Measurements from ENCODE around the gene ZNF892.
"Not testable (repeated sequence)": the region's sequence is repeated elsewhere in the genome, so short reads cannot be mapped to it uniquely, and the experiment has no call there.

ZNF892 gene

DNA sequence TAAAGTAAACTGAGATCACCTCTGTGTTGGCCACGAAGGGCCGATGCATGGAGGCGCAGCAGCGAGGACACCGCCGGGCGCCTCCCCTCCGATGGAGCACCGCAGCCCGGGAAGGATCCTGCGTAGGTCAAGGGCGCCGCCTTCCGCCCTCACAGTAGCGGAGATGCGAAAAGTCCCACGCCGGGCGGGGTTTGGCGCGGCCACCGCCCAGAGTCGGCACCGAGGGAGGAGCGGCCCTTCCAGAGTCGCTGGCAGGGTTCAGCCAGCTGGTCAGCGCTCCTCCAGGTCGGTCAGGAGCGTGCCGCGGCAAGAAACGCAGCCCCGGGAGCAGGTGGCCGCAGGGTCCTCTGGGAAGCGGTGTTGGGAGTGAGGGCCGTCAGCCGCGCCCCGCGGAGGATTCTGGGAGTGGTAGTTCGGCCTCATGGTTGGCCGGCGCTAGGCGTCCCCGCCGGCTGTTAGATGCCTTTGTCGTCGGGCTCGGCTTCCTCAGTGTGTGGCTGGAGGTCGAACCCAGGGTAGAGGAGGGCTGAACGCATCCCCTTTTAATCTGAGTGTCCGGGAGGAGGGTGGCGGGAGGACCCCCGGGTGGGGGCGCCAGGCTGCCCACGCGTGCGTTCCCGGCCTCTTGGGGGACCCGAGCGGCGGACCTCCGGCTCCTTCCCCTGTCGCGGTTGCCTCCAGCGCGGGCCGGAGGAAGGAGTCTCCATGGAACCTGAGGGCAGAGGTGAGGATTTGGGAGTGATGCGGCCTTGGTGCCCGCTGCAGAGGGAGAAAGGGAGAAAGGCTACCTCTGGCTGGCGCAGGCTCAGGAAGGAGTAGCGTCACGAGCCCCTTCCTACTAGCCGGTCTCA, at the start of gene ZNF892:
TSS of gene ZNF892 (plus strand) at position 411 of the 851 bp plus-strand sequence. CDS start at position 706, 295 bp downstream.
- in situ Hi-C loops (cut with MboI; ENCODE audit: low sequenced_read_pairs), result no loop called here

DNA sequence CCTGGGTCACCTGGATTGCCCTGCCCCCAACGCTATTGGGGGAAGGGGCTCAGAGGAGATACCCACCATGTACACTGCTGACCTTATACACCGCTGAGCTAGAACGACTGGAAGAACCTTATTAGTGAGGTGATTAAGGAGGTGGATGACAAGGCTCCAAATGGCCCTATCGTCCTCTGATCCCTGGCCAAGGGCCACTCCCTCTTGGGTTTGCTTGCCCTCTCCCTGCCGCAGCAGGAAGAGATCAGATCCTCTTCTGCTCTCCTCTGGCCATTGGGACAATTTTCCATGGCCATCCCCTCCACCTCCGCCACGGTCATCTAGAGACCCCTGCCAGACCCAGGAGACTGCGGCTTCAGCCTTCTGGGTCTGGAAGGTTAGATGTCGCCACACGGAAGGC, 48.9 kb upstream of the ZNF892 start:
- in situ Hi-C loops (cut with MboI; ENCODE audit: low sequenced_read_pairs), result no loop called here

- in situ Hi-C loops (cut with MboI; ENCODE audit: low sequenced_read_pairs), result no loop called here
These were observed 48.3 kb upstream of the ZNF892 start for GRCh38 chr2:95158891-95159619.

GRCh38 chr2:95159690-95160449, 47.5 kb upstream of the ZNF892 start, which contains the start of gene ZNF514:
Gene ZNF514, minus strand, starts transcription at chr2:95159848. Its CDS starts 6,595 bp downstream, at chr2:95153253.
- in situ Hi-C loops (cut with MboI; ENCODE audit: low sequenced_read_pairs), result no loop called here

GRCh38 chr2:95165030-95165370, 42.3 kb upstream of the ZNF892 start:
- in situ Hi-C loops (cut with MboI; ENCODE audit: low sequenced_read_pairs), result no loop called here

GRCh38 chr2:95165371-95166064, 41.8 kb upstream of the ZNF892 start, which contains the start of gene ZNF2:
Gene ZNF2, plus strand, starts transcription at chr2:95165809. Its CDS starts 10,418 bp downstream, at chr2:95176227.
- in situ Hi-C loops (cut with MboI; ENCODE audit: low sequenced_read_pairs), result no loop called here

DNA sequence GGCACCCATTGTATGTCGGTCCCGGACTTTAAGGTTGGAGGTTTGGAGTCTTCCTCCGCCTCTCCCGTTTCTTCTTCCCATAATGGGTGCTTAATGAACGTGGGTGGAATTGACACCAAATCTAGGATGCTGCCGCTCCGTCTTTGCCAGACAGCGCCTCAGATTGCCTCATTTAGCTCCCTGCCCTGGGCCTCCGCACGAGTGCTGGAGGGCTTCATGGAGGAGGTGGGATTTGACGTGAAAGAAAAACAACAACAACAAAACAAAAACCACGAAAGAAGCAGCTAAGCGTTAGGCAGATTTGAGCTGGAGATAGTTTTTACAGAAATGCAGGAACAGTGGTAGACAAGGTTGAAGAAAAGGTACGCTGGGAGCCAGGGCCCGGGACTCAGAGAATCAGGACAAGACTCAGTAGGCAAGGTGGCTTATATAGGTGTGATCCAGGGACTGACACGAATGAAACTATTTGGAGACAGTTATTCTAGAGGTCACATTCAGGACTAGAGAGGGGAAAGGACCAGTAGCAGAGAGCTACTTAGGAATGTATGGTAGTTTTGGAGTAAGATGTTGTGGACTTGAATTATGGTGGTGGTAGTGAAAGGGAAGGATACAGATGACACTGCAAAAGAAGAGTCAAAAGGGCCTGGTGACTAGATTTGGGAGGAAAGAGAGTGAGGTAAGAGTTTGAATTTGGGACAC, 41.1 kb upstream of the ZNF892 start:
- in situ Hi-C loops (cut with MboI; ENCODE audit: low sequenced_read_pairs), result no loop called here

DNA sequence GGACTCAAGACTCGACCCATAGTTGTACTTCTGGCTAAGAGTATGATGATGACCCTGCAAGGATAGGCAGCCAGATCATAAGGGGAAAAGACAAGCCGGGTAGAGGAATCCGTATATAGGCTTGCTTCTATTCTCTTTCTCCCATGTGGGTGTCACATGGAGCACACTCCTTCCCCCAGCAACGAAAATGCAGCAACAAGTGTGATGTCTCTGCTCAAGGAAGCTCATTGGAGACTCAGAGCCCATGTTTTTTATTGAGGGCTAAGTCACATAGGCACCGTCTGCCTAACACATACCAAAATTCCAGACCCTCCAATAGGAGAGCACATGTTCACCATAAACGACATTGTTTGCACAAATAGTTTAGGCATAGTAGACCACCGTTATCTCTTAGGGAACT, 35.4 kb upstream of the ZNF892 start:
- in situ Hi-C loops (cut with MboI; ENCODE audit: low sequenced_read_pairs), result no loop called here

DNA sequence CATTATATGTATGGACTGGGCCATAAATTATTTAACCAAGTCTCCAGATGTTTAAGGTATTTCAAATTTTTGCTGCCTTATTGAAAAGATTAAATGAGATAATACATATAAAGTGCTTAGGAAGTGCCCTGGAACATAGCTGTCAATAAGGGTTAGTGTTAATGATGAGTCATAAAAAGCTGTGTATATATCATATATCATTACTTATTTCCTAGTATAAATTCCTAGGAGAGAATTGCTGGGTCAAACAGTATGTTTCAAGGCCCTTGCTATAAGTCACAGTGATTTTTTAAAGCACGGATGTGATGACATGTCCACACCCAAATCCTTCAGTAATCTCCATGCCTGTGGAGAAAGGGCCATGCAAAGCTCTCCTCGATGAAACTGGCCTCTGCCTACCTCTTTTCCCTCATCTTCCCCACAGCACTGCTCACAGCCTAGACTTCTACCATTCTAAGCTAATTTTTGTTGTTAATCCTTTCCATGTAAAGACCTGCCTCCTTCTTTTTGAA, 33.2 kb upstream of the ZNF892 start:
- in situ Hi-C loops (cut with MboI; ENCODE audit: low sequenced_read_pairs), result no loop called here

GRCh38 chr2:95179451-95179850, 27.9 kb upstream of the ZNF892 start:
- in situ Hi-C loops (cut with MboI; ENCODE audit: low sequenced_read_pairs), result no loop called here

- in situ Hi-C loops (cut with MboI; ENCODE audit: low sequenced_read_pairs), result no loop called here
These were observed 25.5 kb upstream of the ZNF892 start for GRCh38 chr2:95181774-95182173.

DNA sequence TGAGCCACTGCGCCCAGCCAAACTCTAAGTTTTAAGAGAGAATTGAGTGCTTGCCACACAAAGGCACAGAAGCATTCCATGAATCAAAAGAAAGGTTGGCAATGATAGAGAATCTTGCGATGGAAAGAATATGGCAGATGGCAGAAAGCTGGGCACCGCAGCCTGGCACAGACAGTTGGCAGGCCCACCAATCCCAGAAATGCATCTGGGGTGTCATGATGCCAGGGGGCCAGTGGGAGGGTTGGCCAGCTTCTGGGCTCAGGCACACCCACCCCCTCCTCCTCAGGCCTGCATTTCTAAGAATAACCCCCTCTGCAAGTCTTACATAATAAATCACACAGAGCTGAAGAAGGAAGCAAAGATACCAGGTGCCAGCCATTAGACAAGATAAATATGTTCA, 22.1 kb upstream of the ZNF892 start:
- in situ Hi-C loops (cut with MboI; ENCODE audit: low sequenced_read_pairs), result no loop called here

DNA sequence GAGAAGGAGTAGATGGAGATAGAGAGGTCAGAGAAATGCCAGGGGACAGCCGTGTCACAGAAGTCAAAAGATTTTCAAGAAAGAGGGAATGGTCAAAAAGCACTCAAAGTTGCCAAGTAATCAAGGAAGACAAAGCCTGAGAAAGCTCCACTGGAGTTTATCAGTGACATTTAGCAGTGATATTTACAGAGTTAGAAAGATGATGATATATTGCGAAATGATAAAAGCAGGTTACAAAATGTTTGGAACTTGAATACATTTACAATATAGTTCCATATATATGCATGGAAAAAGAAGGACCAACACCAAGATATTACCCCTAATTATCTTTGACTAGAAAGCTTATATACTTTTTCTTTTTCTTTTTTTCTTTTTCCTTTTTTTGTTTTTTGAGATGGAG, 21.3 kb upstream of the ZNF892 start:
- in situ Hi-C loops (cut with MboI; ENCODE audit: low sequenced_read_pairs), result no loop called here

GRCh38 chr2:95192956-95193355, 14.4 kb upstream of the ZNF892 start:
- in situ Hi-C loops (cut with MboI; ENCODE audit: low sequenced_read_pairs), result not testable (repeated sequence)

DNA sequence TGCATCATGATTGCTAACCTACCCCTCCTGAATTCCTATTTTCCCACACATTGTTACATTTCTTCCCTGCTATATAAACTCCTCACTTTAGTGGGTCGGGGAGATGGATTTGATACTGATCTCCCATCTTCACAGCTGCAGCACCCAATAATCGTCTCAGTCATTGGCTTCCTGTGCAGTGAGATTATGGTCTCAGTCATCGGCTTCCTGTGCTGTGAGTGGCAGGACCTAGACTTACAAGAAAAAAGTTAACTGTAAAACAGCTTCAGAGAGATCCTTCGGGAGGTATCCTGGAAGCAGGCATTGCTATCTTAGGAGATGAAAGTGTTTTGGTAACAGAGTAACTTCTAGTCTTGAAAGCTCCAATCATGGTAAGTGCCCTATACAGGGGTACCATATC, 3.4 kb upstream of the ZNF892 start:
- in situ Hi-C loops (cut with MboI; ENCODE audit: low sequenced_read_pairs), result no loop called here

DNA sequence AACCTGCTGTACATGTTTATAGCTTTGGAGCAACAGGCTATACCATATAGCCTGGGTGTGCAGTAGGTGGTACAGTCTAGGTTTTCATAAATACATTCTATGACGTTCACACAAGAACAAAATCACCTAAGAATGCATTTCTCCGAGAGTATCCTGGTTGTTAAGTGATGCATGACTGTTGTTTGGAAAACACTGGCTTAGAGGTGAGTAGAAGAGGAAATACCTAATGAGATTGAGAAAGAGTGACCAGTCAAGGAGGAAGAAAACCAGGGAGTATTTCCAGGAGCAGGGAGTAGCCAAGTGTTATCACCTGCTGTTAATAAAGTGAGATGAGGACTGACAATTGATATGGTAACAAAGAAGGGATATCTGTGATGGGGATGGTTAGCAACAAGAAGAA, 2.9 kb upstream of the ZNF892 start:
- in situ Hi-C loops (cut with MboI; ENCODE audit: low sequenced_read_pairs), result no loop called here

GRCh38 chr2:95206096-95206495, 1.2 kb upstream of the ZNF892 start:
- in situ Hi-C loops (cut with MboI; ENCODE audit: low sequenced_read_pairs), result no loop called here

- in situ Hi-C loops (cut with MboI; ENCODE audit: low sequenced_read_pairs), result no loop called here
These were observed 785 bp downstream of the ZNF892 start for GRCh38 chr2:95208106-95208505.

GRCh38 chr2:95215018-95215612, 7.8 kb downstream of the ZNF892 start:
- in situ Hi-C loops (cut with MboI; ENCODE audit: low sequenced_read_pairs), result no loop called here

- in situ Hi-C loops (cut with MboI; ENCODE audit: low sequenced_read_pairs), result no loop called here
These were observed 13.1 kb downstream of the ZNF892 start for GRCh38 chr2:95220449-95220848.
